ENCODE data around the gene NAALADL2.

DNA sequence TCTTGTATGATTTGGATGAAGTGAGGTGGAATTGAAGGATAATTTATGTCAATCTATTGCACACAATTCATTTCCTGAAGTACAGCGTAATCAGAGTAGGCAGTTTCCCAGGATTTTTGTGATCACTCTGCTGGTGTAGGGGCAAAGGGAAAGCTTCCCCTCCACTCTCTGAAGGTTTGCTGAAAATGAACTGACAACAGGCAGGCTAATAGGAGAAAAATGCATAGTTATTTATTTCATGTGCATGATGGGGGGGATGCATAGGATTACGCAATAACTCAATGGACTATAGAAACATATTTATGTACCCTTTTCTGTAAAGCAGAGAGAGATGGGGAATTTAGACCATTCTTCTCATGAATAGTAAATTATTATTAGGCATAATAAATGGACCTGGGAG, 872.9 kb downstream of the NAALADL2 start:
- TF ChIP-seq HDAC2 (IDR thresholded peaks at IDR 0.05) (no peak), RFX5 (IDR thresholded peaks at IDR 0.05) (no peak), CBX8 (IDR thresholded peaks at IDR 0.05) (no peak), SMC3 (IDR thresholded peaks at IDR 0.05) (no peak), ESRRA (IDR thresholded peaks at IDR 0.05; ENCODE audit: borderline replicate concordance, low read length) (no peak), POLR2A (IDR thresholded peaks at IDR 0.05; ENCODE audit: low read length) (no peak), EP300 (IDR thresholded peaks at IDR 0.05) (no peak)
- TF ChIP-seq, protein P1, sequence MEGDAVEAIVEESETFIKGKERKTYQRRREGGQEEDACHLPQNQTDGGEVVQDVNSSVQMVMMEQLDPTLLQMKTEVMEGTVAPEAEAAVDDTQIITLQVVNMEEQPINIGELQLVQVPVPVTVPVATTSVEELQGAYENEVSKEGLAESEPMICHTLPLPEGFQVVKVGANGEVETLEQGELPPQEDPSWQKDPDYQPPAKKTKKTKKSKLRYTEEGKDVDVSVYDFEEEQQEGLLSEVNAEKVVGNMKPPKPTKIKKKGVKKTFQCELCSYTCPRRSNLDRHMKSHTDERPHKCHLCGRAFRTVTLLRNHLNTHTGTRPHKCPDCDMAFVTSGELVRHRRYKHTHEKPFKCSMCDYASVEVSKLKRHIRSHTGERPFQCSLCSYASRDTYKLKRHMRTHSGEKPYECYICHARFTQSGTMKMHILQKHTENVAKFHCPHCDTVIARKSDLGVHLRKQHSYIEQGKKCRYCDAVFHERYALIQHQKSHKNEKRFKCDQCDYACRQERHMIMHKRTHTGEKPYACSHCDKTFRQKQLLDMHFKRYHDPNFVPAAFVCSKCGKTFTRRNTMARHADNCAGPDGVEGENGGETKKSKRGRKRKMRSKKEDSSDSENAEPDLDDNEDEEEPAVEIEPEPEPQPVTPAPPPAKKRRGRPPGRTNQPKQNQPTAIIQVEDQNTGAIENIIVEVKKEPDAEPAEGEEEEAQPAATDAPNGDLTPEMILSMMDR (IDR thresholded peaks at IDR 0.05): no peak

Data from A549 (cell line).